Coronary artery (tissue), 2 donors: ENCODE measurements around the gene IFNAR2.

Experiments used
- DNase-seq: peaks from one replicate; pipeline ENCODE4 v3.0.0-alpha.2; 2017; ENCODE audit warnings: low spot score
- H3K27ac ChIP-seq, 2 donors: fragments of 200-600 bp; sonication (generic); one replicate each; pipeline ENCODE4 v1.5.1; 2016 to 2019
- H3K4me3 ChIP-seq: fragments of 200-600 bp; sonication (generic); 2 replicates; pipeline ENCODE4 v1.5.1; 2016; ENCODE audit warnings: mild to moderate bottlenecking, moderate library complexity
- TF ChIP-seq, protein P1 (sequence below): fragments of 200-600 bp; sonication (generic); IDR thresholded peaks from one replicate; pipeline ENCODE4 v1.5.1; 2019; ENCODE audit warnings: antibody characterized with exemption

Gene IFNAR2

DNA sequence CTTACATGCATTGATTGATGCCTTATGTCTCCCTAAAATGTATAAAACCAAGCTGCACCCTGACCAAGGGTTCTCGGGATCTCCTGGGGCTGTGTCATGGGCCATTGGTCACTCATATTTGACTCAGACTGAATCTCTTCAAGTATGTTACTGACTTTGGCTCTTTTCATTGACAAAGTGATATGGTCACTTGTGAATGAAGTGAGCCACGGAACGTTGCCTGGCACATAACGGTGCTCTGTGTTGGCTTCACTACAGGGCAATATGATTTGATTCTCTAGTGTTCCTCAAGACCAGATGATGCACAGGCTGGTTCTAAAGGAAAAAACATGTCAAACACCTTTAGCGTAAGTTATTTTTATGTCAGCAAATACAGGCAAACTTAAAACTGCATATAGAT lies 25.0 kb downstream of the IFNAR2 start:
- H3K27ac ChIP-seq, result no peak overlapping the region
- DNase-seq, result no peak
- TF ChIP-seq, protein P1, sequence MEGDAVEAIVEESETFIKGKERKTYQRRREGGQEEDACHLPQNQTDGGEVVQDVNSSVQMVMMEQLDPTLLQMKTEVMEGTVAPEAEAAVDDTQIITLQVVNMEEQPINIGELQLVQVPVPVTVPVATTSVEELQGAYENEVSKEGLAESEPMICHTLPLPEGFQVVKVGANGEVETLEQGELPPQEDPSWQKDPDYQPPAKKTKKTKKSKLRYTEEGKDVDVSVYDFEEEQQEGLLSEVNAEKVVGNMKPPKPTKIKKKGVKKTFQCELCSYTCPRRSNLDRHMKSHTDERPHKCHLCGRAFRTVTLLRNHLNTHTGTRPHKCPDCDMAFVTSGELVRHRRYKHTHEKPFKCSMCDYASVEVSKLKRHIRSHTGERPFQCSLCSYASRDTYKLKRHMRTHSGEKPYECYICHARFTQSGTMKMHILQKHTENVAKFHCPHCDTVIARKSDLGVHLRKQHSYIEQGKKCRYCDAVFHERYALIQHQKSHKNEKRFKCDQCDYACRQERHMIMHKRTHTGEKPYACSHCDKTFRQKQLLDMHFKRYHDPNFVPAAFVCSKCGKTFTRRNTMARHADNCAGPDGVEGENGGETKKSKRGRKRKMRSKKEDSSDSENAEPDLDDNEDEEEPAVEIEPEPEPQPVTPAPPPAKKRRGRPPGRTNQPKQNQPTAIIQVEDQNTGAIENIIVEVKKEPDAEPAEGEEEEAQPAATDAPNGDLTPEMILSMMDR, result no peak
- H3K4me3 ChIP-seq, result no peak overlapping the region

DNA sequence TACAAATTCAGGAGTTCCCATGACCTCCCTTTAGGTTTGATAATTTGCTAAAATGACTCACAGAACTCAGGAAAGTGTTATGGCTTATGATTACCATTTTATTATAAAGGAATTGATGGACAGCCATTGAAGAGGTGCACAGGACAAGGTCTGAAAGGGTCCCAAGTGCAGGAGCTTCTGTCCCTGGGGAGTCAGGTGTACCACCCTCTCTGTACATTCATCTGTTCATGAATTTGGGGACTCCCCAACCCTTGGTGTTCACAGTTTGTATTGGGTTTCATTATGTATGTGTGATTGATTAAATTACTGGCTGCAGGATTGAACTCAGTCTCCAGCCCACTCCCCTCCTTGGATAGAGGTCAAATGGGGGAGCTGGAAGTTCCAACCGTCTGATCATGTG lies 25.7 kb downstream of the IFNAR2 start:
- DNase-seq, result no peak
- no peak overlapping the region for H3K27ac ChIP-seq
- TF ChIP-seq, protein P1, result no peak

DNA sequence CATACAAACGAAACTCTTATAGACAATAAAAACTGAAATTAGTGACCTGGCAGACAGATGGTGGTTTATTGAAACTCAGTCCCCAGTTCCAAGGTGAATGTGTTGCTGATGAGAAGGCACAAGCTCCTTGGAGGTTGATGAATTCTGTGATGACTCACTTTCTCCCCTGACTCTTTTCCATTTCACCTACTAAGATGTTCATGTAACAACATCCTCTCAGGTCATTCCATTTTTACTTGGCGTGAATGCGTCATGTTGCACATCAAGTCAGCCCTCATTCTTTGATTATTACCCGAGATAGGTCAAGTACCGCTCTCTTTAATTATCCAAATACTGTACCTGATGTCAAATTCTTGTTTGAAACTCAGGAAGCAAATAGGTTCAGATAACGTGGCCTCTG lies 26.3 kb downstream of the IFNAR2 start:
- TF ChIP-seq, protein P1, result no peak
- DNase-seq, result no peak
- H3K4me3 ChIP-seq, result no peak overlapping the region
- no peak overlapping the region for H3K27ac ChIP-seq

More for the DNA sequence above, 25.7 kb downstream of the IFNAR2 start:
- H3K4me3 ChIP-seq, result no peak overlapping the region

DNA sequence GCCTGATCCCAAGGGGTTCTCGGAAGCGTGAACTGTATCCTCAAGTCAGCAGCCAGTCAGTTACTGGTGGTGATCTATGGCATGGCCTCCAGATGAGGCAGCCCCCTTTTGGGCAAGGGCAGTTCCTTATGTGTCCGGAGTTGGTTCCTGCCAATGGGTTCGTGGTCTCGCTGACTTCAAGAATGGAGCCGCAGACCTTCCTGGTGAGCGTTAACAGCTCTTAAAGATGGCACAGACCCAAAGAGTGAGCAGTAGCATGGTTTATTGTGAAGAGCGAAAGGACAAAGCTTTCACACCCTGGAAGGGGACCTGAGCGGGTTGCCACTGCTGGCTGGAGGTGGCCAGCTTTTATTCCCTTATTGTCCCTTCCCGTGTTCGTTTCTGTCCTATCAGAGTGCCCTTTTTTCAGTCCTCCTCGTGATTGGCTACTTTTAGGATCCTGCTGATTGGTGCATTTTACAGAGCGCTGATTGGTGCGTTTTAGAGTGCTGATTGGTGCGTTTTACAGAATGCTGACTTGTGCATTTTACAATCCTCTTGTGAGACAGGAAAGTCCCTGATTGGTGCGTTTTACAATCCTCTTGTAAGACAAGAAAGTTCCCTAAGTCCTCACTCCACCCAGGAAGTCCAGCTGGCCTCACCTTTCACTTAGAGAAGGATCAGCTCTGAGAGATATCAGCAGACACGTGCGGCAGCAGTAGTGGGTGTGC lies 27.5 kb downstream of the IFNAR2 start:
- Histone ChIP-seq H3K4me3 (no peak overlapping the region), H3K27ac (no peak overlapping the region)
- DNase-seq, result no peak
- TF ChIP-seq, protein P1, result no peak

DNA sequence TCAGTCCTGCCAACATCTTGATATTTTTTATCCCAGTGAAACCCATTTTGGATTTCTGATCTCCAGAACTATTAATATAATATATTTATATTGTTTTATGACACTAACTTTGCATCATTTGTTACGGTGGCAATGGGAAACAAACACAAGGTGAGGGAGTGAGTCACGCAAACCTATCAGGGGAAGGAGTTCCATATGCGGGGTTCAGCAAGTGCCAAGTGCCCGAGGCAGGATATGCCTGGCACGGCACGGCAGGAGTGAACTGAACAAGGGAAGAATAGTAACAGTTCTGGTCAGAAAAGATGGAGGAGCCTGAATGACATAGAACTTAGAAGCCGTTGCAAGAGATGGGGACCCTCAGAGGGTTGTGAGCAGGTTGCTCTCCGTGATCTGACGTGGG lies 28.7 kb downstream of the IFNAR2 start:
- no peak for DNase-seq
- TF ChIP-seq, protein P1, result no peak
- Histone ChIP-seq H3K27ac (no peak overlapping the region), H3K4me3 (no peak overlapping the region)

DNA sequence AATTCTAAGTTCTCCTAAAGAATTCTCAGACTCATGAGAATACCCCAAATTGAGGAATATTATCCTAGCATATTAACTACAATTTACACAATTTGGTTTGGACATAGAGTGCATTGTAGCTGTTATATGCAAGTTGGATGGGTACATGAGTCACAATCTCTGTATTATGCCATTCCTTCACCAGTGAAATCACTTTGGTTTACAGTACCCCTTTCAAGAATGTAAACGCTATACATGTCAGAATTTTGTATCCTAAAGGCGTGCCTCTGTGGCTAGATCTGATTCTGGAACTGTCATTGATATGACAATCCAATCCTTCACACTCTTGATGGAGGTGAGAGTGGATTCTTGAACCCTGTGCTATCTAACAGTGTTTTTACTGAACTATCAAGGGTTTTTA lies 29.7 kb downstream of the IFNAR2 start:
- no peak for DNase-seq
- Histone ChIP-seq H3K4me3 (no peak overlapping the region), H3K27ac (no peak overlapping the region)
- TF ChIP-seq, protein P1, result no peak

DNA sequence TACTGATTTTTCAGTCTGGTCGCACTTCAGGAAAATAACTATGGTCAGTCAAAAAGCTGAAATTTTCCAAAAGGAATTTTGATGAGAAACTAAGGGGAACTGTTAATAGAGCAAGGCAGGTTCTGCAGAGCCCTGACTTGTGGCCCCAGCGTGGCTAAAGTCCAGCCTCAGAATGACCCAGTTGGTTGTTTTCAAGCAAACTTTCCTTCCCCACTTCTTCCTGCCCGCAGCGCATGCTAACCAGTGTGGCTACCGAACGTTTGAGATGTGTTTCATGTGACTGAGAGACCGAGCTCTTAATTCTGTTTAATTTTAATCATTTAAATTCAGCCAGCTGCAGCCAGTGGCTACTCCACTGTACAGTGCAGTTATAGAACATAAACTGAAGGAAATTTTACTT lies 30.3 kb downstream of the IFNAR2 start:
- no peak for DNase-seq
- TF ChIP-seq, protein P1, result no peak
- Histone ChIP-seq H3K4me3 (no peak overlapping the region), H3K27ac (no peak overlapping the region)
